Mesodermal cell (in vitro differentiated cells): ENCODE results near the gene HAPLN1.
A peak's percentile ranks its signal among the peaks of the same experiment; 100 is the strongest.

Experiments
- H3K27ac ChIP-seq: 2 replicates; pipeline ENCODE4 v1.7.0; 2013; ENCODE audit warnings: mild to moderate bottlenecking, low read depth, low read length, moderate library complexity; ENCODE audit not compliant: severe bottlenecking
- H3K36me3 ChIP-seq: 2 replicates; pipeline ENCODE4 v1.7.1; 2013; ENCODE audit warnings: mild to moderate bottlenecking, low read length, moderate library complexity; ENCODE audit not compliant: control insufficient read depth, insufficient read depth
- H3K4me1 ChIP-seq: one replicate; pipeline ENCODE4 v1.7.1; 2013; ENCODE audit warnings: mild to moderate bottlenecking, low read length; ENCODE audit not compliant: insufficient read depth, control insufficient read depth, poor library complexity, severe bottlenecking
- H3K4me3 ChIP-seq: 2 replicates; pipeline ENCODE4 v1.7.0; 2013; ENCODE audit warnings: low read length, control low read depth, mild to moderate bottlenecking; ENCODE audit not compliant: insufficient read depth, poor library complexity, severe bottlenecking; ENCODE audit errors: extremely low read depth
- H3K9me3 ChIP-seq: 2 replicates; pipeline ENCODE4 v1.7.1; 2013; ENCODE audit warnings: mild to moderate bottlenecking, low read length, moderate library complexity; ENCODE audit not compliant: control insufficient read depth
- WGBS, 2 experiments: methylation state at CpG; one replicate each; pipeline ENCODE4 v1.1.5; 2013; ENCODE audit warnings: missing lambda C conversion rate in 2 of 2; ENCODE audit not compliant: insufficient coverage in 2 of 2; 5-methylcytosine and 5-hydroxymethylcytosine counted together

The HAPLN1 gene

DNA sequence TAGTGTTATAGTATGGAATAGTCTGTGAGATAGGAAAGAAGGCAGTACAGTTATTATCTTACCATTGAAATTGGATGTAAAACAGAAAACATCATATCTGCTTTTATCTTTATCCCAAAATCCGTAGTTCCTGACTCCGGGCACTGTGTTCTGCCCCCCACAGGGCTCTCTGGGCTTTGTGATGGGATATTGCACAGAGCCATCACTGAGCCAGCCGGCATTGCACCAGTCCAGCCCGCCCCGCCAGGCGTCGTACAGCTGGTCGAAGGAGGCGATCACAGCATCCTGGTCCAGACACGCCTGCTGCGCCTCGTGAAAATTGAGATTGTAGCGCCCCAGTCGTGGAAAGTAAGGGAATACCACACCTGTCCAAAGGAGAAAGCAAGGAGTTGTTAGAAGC is 76.4 kb downstream of the HAPLN1 start:
- Histone ChIP-seq H3K4me1 (no peaks in the 10 kb centered on the region), H3K4me3 (no peak overlapping the region), H3K27ac (no peak overlapping the region), H3K9me3 (no peaks in the 10 kb centered on the region), H3K36me3 (peaks cover 34% of the 10 kb centered on the region)
- WGBS, 2 experiments: 98% methylated on average over 13 to 14 of the region's 14 CpGs

GRCh38 chr5:83641946-83642345 is 78.7 kb downstream of the HAPLN1 start:
- Histone ChIP-seq H3K4me3 (no peak overlapping the region), H3K4me1 (no peaks in the 10 kb centered on the region), H3K27ac (no peak overlapping the region), H3K36me3 (peaks cover 34% of the 10 kb centered on the region), H3K9me3 (no peaks in the 10 kb centered on the region)
- WGBS, 2 experiments: 100% methylated on average over 2 of the region's 3 CpGs; no CpG with 5 or more reads in 1 of the 2 experiments

DNA sequence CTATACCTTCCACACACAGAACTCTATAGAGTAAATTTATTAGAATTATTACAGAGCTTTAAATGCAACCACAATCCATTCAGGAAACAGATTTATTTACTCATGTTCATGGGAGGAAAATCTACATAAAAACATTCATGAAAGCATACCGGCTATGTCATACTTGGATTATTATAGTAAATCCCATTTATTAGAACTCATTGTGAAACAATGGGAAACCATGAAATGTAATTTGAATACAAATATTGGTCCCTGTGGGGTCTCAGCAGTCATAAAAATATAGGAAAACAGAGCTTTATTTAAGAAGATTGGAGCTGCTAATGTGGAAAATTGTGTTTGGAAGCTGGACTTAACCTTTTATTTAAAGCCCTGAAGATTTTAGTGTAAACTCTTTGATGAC is 80.7 kb downstream of the HAPLN1 start:
- H3K9me3 ChIP-seq: no peaks in the 10 kb centered on the region
- H3K4me3 ChIP-seq: no peak overlapping the region
- no peak overlapping the region for H3K27ac ChIP-seq
- no CpG with 5 or more reads among the region's 1 CpG for WGBS, 2 experiments
- H3K36me3 ChIP-seq: peaks cover 26% of the 10 kb centered on the region
- H3K4me1 ChIP-seq: no peaks in the 10 kb centered on the region

DNA sequence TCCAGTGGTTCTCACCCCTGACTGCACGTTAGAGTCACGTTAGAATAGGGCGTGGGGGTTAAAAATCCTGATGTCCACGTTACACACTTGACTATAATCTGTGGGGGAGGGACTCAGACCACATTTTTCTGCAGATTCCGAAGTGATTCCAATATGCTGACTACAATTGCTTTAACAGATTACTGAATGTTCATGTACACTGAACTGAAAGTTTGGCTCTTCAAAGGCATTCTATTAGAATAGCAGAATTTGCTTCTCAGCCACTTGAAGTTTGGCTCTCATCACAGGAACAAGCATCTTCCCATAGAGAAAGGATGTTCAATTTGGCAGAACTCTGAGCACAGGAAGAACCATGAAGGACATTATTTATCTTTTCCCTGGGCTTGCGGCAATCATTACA is 84.5 kb downstream of the HAPLN1 start:
- no peaks in the 10 kb centered on the region for H3K9me3 ChIP-seq
- H3K36me3 ChIP-seq: no peaks in the 10 kb centered on the region
- H3K4me3 ChIP-seq: no peak overlapping the region
- H3K27ac ChIP-seq: no peak overlapping the region
- peaks cover 10% of the 10 kb centered on the region for H3K4me1 ChIP-seq
- WGBS, 2 experiments: 90% methylated on average over 2 to 4 of the region's 6 CpGs

- no peak overlapping the region for H3K4me3 ChIP-seq
- H3K9me3 ChIP-seq: no peaks in the 10 kb centered on the region
- H3K4me1 ChIP-seq: peaks cover 10% of the 10 kb centered on the region
- no peaks in the 10 kb centered on the region for H3K36me3 ChIP-seq
- WGBS, 2 experiments: 100% methylated on average over 2 of the region's 2 CpGs
- peak overlapping the region; percentile 55 for H3K27ac ChIP-seq
Measured at GRCh38 chr5:83633285-83633684, 87.4 kb downstream of the HAPLN1 start.

- Histone ChIP-seq H3K27ac (peak overlapping the region; percentile 55), H3K4me1 (peaks cover 10% of the 10 kb centered on the region), H3K36me3 (no peaks in the 10 kb centered on the region), H3K9me3 (no peaks in the 10 kb centered on the region), H3K4me3 (no peak overlapping the region)
- WGBS, 2 experiments: 72 to 100% methylated on average over 1 to 2 of the region's 4 CpGs
Measured at GRCh38 chr5:83632874-83633273, 87.8 kb downstream of the HAPLN1 start.

- H3K36me3 ChIP-seq: no peaks in the 10 kb centered on the region
- WGBS, 2 experiments: no CpG with 5 or more reads among the region's 2 CpGs
- H3K4me3 ChIP-seq: no peak overlapping the region
- H3K27ac ChIP-seq: no peak overlapping the region
- H3K4me1 ChIP-seq: peaks cover 9% of the 10 kb centered on the region
- H3K9me3 ChIP-seq: no peaks in the 10 kb centered on the region
Measured at GRCh38 chr5:83628360-83628759, 92.3 kb downstream of the HAPLN1 start.

DNA sequence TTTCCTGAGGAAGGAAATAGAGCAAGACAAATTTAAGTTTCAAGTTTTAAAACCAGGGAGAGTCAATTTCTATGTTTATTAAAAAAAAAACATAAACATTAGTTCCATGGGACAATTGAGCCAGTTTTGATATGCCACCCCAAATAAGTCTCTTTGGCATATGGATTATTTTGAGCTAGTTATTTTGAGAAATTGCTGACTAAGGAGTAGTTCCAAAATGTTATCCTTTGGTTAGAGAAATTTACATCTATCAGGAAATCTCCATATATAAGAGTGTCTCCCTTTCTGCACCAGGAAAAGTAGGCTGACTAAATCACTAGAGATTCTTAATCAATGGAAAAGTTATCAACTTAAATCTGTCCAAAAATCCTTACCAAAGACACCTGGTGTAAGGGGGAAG is 105.8 kb downstream of the HAPLN1 start:
- Histone ChIP-seq H3K9me3 (no peaks in the 10 kb centered on the region), H3K36me3 (no peaks in the 10 kb centered on the region), H3K4me3 (no peak overlapping the region), H3K4me1 (no peaks in the 10 kb centered on the region), H3K27ac (no peak overlapping the region)

DNA sequence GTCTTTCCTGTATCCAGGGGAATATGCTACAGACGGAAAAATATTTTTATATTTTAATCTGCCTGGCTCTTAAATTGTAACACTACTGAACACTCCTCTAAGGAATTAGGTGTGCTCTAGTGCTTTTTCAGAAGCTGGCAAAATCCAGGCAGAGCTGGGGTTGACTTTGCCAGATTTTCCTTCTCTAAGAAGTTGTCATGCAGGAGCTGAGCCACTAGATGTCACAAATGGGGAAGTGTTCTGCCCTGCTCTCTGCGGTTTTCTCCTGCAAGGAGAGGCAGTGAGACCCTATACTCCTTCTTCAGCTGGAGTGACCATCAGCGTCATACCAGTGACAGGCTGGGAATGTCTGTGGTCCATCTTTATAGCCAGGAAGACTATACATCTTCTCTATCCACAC is 112.5 kb downstream of the HAPLN1 start:
- no peak overlapping the region for H3K27ac ChIP-seq
- no peaks in the 10 kb centered on the region for H3K9me3 ChIP-seq
- no peak overlapping the region for H3K4me3 ChIP-seq
- H3K4me1 ChIP-seq: no peaks in the 10 kb centered on the region
- H3K36me3 ChIP-seq: no peaks in the 10 kb centered on the region
- WGBS, 2 experiments: no CpG with 5 or more reads among the region's 3 CpGs

GRCh38 chr5:83595217-83595616 is 125.4 kb downstream of the HAPLN1 start:
- Histone ChIP-seq H3K36me3 (no peaks in the 10 kb centered on the region), H3K9me3 (no peaks in the 10 kb centered on the region), H3K4me3 (no peak overlapping the region), H3K27ac (no peak overlapping the region), H3K4me1 (no peaks in the 10 kb centered on the region)
- WGBS, 2 experiments: 100% methylated on average over 1 of the region's 3 CpGs

GRCh38 chr5:83590966-83591365 is 129.7 kb downstream of the HAPLN1 start:
- Histone ChIP-seq H3K4me3 (no peak overlapping the region), H3K9me3 (no peaks in the 10 kb centered on the region), H3K27ac (no peak overlapping the region), H3K4me1 (no peaks in the 10 kb centered on the region), H3K36me3 (no peaks in the 10 kb centered on the region)
- WGBS, 2 experiments: 80 to 96% methylated on average over 1 to 2 of the region's 4 CpGs

DNA sequence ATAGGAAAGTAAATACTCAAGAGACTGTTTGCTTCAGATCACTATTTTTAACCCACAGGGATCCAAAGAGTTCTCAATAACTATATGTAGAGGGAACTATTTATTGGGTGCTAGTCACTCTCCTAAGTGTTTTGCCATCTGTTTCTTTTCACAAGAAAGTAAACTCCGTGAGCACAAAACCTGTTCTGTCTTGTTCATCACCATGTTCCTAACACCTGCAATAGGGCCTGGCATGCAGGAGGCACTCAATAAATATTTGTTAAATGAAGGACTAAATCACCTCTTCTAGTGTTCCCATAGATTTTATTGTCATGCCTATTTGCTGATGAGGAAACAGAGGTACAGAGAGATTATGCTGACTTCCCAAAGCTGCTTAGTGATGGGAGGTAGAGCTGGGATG is 130.9 kb downstream of the HAPLN1 start:
- no peaks in the 10 kb centered on the region for H3K36me3 ChIP-seq
- 100% methylated on average over 1 of the region's 1 CpG; no CpG with 5 or more reads in 1 of the 2 experiments for WGBS, 2 experiments
- no peaks in the 10 kb centered on the region for H3K4me1 ChIP-seq

More for the DNA sequence above, 130.9 kb downstream of the HAPLN1 start:
- Histone ChIP-seq H3K27ac (no peak overlapping the region), H3K9me3 (no peaks in the 10 kb centered on the region), H3K4me3 (no peak overlapping the region)
